ENCODE results near the gene PBX3. TPM values are rescaled to one million over a fixed set of nuclear protein-coding genes. Genes with fewer than 3 reads are reported as not detected.

The PBX3 gene
- total RNA-seq, 1 experiment from 2014 or later: 46.0 TPM

DNA sequence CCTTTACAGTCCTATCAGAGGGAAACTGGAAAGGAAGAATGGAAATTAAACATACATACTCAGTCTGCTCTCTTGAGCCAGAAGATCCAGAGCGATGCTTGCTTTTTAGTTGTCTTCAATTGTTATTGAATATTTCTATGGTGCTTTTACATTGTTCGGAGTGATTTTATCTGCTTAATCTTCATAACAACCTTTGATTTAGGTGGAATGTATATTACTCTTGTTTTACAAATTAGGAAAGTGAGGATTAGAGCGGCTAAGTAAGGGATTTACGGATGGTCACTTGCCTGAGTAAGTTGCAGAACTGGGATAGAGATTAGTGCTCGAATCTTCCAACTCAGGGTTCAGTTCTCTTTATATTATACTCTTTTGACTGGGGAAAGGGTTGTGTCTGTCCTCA, 69.1 kb downstream of the PBX3 start:
- Histone ChIP-seq H3K14ac (ENCODE audit: insufficient read depth, low read length) (peak overlapping the region; percentile 52; the same call in 1 of the 2 replicates), H4K91ac (ENCODE audit: insufficient read length, low read depth, low read length) (no peak overlapping the region), H3K9me3 (ENCODE audit: control insufficient read depth, low read depth, low read length) (no peaks in the 10 kb centered on the region), H2BK20ac (ENCODE audit: low read depth, low read length, poor library complexity, severe bottlenecking) (no peak overlapping the region), H4K5ac (ENCODE audit: insufficient read length, low read depth, low read length) (no peak overlapping the region), H3K79me1 (ENCODE audit: insufficient read depth, low read depth, low read length, poor library complexity, severe bottlenecking) (peaks cover 4% of the 10 kb centered on the region), H3K4me1 (ENCODE audit: insufficient read depth, low read length) (no peaks in the 10 kb centered on the region; the same call in 1 of the 2 replicates), H3K4ac (ENCODE audit: low read depth, low read length) (no peak overlapping the region), H2BK15ac (ENCODE audit: low read depth, low read length) (no peak overlapping the region), H3K23me2 (ENCODE audit: insufficient read length, low read depth, low read length, poor library complexity, severe bottlenecking) (no peaks in the 10 kb centered on the region), H4K8ac (replicated peaks; ENCODE audit: insufficient read length, low read depth, low read length) (no peak overlapping the region), H3K27ac (ENCODE audit: insufficient read length, low read depth, low read length) (no peak overlapping the region), H2AK5ac (ENCODE audit: insufficient read length, low read length) (no peak overlapping the region), H2BK120ac (ENCODE audit: low read depth, low read length, poor library complexity, severe bottlenecking) (no peak overlapping the region), H3K56ac (ENCODE audit: insufficient read length, low read depth, low read length) (no peak overlapping the region), H3K79me2 (ENCODE audit: insufficient read depth, low read length) (no peaks in the 10 kb centered on the region; the same call in 1 of the 2 replicates), H2BK5ac (ENCODE audit: insufficient read length, low read length) (no peak overlapping the region), H3K9ac (ENCODE audit: extremely low read depth, insufficient read length, low read length) (no peak overlapping the region), H2AFZ (ENCODE audit: low read length) (no peak overlapping the region), H2BK12ac (ENCODE audit: insufficient read length, low read depth, low read length) (no peak overlapping the region), H3K18ac (ENCODE audit: insufficient read length, low read depth, low read length) (no peak overlapping the region), H4K20me1 (ENCODE audit: control insufficient read depth, insufficient read depth, insufficient read length) (no peaks in the 10 kb centered on the region), H3K4me2 (ENCODE audit: insufficient read depth, insufficient read length, low read length) (no peak overlapping the region), H3K27me3 (ENCODE audit: insufficient read depth, low read length) (no peaks in the 10 kb centered on the region), H3K23ac (ENCODE audit: insufficient read length, low read depth, low read length) (no peak overlapping the region), H3T11ph (ENCODE audit: low read length) (no peak overlapping the region)
- no peak overlapping the region for H3K27ac Mint-ChIP-seq
- WGBS (ENCODE audit: extremely low coverage, insufficient read length, low lambda C conversion rate): no CpG with 5 or more reads among the region's 5 CpGs
- no peaks in the 10 kb centered on the region for H3K27me3 Mint-ChIP-seq (ENCODE audit: low read depth)
- no peaks in the 10 kb centered on the region for H3K9me3 Mint-ChIP-seq
- TF ChIP-seq, protein P1, sequence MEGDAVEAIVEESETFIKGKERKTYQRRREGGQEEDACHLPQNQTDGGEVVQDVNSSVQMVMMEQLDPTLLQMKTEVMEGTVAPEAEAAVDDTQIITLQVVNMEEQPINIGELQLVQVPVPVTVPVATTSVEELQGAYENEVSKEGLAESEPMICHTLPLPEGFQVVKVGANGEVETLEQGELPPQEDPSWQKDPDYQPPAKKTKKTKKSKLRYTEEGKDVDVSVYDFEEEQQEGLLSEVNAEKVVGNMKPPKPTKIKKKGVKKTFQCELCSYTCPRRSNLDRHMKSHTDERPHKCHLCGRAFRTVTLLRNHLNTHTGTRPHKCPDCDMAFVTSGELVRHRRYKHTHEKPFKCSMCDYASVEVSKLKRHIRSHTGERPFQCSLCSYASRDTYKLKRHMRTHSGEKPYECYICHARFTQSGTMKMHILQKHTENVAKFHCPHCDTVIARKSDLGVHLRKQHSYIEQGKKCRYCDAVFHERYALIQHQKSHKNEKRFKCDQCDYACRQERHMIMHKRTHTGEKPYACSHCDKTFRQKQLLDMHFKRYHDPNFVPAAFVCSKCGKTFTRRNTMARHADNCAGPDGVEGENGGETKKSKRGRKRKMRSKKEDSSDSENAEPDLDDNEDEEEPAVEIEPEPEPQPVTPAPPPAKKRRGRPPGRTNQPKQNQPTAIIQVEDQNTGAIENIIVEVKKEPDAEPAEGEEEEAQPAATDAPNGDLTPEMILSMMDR (conservative IDR thresholded peaks at IDR 0.05): no peak
- no peaks in the 10 kb centered on the region; a peak in 1 of 7 replicates for H3K36me3 Mint-ChIP-seq (ENCODE audit: insufficient read depth in 1 of 3, low read depth in 3 of 3)
- no peak for DNase-seq
- no peak overlapping the region for H3K4me3 Mint-ChIP-seq
- peaks cover 10 to 17% of the 10 kb centered on the region in 2 experiments; a peak in 2 of 4 replicates for H3K4me1 Mint-ChIP-seq
